ENCODE data around the gene MAP3K1.

DNA sequence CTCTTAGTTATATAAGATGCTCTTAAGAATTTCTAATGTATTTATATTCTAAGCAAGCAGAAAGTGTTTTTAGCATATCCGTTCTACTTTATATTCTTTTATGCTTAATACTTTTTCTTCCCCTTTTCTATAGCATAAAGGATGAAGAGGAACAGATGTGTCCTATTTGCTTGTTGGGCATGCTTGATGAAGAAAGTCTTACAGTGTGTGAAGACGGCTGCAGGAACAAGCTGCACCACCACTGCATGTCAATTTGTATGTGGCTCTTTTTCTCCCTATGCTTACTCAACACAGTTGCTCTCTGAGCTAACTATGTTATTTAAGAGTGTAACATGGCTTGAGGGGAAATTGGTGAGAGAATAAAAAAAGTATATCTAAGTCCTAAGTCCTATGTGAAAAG, 56.4 kb downstream of the MAP3K1 start:
- TF ChIP-seq POLR2AphosphoS5 (IDR thresholded peaks at IDR 0.05): no peak
- TF ChIP-seq CTCF (IDR thresholded peaks at IDR 0.05): no peak
